UCSD-AML1 (cell line): ENCODE results near the gene TAF5L.
"Not testable (repeated sequence)": the region's sequence is repeated elsewhere in the genome, so short reads cannot be mapped to it uniquely, and the experiment has no call there.

Experiments
- DNase-seq: peaks from one replicate; lab custom pipeline; 2025; ENCODE audit not compliant: unreplicated experiment; lab: John Stamatoyannopoulos, UW

Gene TAF5L

DNA sequence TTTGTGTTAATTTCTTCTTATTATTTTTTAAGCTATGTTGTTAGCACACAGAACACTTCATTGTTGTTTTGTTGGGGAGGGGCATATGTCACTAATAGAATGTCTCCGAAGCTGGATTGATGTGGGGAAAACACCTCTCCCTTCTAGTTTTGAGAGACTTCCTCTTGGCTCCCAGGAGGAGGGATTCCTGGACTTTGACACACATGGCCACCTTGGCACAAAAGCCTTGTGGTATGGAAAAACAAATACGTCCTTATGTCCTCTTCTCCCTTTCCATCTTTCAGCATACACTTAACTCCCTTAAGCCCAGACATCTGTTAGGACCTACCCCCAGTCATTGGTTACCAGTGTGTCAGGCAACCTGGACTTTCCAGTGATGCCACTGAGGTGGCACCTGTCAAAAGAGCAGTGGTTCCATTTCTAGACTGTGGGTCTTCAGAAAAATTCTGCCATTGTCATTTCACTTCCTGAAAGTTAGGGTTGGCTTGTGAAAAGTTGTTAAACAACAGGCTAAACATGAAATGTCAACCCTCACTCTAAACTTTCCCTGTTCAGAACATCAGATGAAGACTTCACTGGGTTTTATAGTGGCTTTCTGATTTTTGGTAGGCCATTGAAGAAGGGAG is 54.9 kb downstream of the TAF5L start:
- DNase-seq: no peak

DNA sequence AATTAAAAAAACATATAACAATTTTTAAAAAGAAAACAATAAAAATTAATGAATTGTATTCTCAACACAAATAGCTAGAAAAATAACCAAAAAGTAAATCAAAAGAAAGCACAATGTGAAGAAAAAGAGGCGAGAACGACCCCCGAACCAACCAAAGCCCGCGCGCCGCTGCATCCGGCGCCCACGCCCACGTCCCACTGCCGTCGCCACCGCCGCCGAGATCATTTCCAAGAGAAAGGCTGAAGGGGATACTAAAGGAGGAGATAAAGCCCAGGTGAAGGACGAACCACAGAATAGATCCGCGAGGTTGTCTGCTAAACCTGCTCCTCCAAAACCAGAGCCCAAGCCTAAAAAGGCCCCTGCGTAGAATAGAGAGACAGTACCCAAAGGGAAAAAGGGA is 55.6 kb downstream of the TAF5L start:
- DNase-seq: no peak

- no peak for DNase-seq
These were observed 58.6 kb downstream of the TAF5L start for GRCh38 chr1:229567109-229567868.

DNA sequence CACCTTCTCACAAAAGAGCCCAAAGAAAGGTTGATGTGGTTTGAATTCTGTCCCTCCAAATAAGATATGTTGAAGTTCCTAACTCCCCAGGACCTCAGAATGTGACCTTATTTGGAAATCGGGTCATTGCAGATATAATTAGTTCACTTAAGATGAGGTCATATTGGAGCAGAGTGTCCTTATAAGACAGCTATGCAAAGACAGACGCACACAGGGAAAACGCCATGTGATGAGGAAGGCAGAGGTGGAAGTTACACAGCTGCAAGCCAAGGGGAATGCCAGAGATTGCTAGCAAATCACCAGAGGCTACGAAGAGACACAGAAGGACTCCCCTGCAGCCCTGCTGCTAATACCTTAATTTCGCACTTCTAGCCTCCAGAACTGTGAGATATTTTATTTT is 62.2 kb downstream of the TAF5L start:
- no peak for DNase-seq

GRCh38 chr1:229563241-229563640 is 62.7 kb downstream of the TAF5L start:
- no peak for DNase-seq

- DNase-seq: no peak
These were observed 63.2 kb downstream of the TAF5L start for GRCh38 chr1:229562686-229563085.

- DNase-seq: no peak
These were observed 64.8 kb downstream of the TAF5L start for GRCh38 chr1:229561141-229561540.

DNA sequence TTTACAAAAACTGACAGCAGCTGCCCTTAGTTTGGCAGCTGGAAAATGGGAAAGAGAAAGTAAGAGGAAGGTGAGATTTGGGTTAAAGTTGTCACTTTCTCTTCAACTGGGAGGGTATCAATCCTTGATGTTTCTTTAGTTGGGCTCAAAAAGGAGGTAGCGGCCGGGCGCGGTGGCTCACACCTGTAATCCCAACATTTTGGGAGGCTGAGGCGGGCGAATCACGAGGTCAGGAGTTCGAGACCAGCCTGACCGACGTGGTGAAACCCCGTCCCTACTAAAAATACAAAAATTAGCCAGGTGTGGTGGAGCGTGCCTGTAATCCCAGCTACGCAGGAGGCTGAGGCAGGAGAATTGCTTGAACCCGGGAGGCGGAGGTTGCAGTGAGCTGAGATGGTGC is 65.8 kb downstream of the TAF5L start:
- DNase-seq: not testable (repeated sequence)

- DNase-seq: not testable (repeated sequence)
These were observed 66.6 kb downstream of the TAF5L start for GRCh38 chr1:229559336-229559801.

- DNase-seq: peak; percentile 99
These were observed 67.2 kb downstream of the TAF5L start, which contains the start of gene ABCB10 for GRCh38 chr1:229558460-229559335. TSS of gene ABCB10 (minus strand) at chr1:229558707. CDS start at chr1:229558652, 55 bp downstream.

DNA sequence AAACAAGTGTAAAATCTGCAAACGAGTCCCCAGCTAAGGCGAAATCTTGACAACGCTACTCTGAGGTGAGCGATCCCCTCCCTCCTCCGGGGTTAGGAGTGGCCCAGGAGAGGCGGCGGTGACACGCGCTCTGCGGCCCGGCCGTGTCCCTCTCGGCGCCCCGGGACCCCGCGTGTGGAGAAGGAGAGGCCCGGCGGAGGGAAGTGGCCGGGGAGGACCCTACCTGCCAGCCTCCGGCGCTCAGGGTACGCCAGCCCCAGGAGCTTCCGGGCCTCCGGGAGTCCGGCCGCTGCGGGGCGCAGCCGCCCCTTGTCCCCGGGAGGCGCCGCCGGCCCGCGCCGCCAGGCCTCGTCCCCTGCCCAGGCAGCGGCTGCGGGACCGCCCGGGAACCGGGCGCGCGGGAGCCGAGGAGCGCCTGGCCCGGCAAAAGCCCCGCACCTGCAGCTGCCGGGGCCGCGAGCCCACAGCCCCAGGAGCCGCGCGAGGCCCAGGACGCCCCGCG is 68.0 kb downstream of the TAF5L start:
- DNase-seq: peak; percentile 52

- no peak for DNase-seq
These were observed 68.6 kb downstream of the TAF5L start for GRCh38 chr1:229557200-229557850.

GRCh38 chr1:229554886-229555621 is 70.9 kb downstream of the TAF5L start:
- no peak for DNase-seq

- DNase-seq: no peak
These were observed 72.2 kb downstream of the TAF5L start for GRCh38 chr1:229553621-229554130.

DNA sequence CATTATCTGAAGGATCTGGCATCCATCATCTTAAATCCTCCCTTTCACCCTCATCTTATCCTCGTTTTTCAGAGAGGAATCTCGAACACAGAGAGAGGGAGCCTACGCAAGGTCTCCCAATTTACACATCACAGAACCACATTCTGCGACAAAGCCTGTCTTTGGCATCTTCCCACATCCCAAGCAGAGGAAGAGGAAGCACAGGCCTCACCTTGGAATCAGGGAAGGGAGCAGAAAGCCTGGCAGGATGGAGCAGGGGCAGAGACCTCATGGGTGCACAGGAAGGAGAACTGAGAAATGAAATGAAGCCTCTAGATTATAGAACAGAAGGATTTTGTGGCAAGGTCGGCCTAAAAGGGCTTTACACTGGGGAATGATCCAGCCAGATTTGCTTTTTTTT is 73.2 kb downstream of the TAF5L start:
- no peak for DNase-seq

GRCh38 chr1:229550812-229551567 is 74.9 kb downstream of the TAF5L start:
- DNase-seq: no peak

GRCh38 chr1:229547542-229547941 is 78.4 kb downstream of the TAF5L start:
- DNase-seq: no peak

GRCh38 chr1:229544587-229544986 is 81.3 kb downstream of the TAF5L start:
- DNase-seq: no peak
